NCI-H69 (cell line): ENCODE results near the gene RPH3AL.
"Not testable (repeated sequence)": the region's sequence is repeated elsewhere in the genome, so short reads cannot be mapped to it uniquely, and the experiment has no call there.

Experiments used
- DNase-seq: peaks from one replicate; lab custom pipeline; 2025; lab: John Stamatoyannopoulos, UW

RPH3AL gene

GRCh38 chr17:178292-179065, 174.1 kb downstream of the RPH3AL start:
- peak; percentile 6 for DNase-seq

DNA sequence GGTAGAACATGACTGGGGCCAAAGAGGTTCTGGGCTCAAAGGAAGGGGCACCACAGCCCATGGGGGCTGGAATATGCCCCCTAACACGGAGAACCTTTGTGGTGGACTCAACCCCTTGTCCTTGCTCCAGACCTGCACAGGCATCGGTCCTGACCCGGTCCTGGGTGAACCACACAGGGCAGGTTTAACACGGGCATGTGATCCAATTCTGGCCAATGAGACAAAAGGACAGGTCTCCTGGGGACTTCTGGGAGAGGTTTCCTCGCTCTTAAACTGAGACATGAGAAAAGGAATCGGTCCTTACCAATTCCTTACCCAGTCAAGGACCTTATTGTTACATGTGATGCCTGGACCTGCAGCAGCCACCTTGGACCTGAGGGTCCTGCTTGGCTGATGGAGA, 174.8 kb downstream of the RPH3AL start:
- no peak for DNase-seq

DNA sequence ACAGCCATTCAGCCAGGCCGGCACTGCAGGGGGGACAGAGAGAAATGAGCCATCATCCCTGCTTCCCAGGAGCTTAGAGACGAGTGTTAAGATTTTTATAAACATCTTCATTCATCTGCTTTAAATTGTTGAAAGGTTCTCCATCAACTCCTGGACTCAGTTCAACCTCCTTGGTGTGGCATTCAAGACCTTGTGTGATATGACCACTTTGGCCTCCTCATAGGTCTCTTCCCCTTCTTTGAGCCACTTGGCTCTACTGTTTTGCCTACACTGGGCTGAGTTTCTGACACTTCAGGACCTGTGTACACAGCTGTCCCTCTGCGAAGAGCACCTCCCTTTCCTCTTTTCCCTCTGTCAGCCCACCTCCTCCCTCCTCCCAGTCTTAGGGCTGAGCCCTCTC, 175.5 kb downstream of the RPH3AL start:
- DNase-seq: no peak

DNA sequence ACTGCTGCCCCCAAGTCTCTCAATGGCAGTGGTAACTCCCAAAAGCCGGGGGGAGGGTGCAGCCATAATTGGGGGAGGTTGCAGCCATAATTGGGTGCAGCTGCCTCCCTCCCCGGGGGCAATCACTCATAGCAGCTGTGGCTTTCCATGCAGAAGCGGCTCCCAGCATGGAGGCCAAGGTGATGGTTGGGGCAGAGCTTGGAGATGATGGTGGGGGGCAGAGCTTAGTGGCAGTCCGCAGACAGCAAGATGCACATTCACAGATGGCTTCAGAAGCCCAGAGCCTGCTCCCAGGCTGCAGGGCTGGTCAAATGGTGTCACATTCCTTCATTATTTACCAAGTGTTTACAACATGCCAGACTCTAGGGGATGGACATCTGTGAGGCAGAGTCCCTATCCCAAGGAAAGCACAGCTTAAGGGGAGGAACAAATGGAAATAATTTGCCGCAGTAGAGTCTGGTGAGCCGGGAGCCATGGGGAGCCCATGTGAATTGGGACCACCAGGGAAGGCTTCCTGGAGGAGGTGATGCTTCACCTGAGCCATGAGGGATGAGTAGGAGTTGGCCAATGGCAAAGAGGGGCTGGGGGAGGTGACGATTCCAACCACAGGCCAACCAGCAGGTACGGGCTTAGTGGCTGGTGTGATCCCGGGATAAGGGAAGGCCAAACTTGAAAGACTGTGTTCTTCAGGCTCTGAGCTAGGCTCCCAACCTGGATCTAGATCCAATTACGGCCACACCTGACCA, 179.3 kb downstream of the RPH3AL start:
- DNase-seq: no peak

DNA sequence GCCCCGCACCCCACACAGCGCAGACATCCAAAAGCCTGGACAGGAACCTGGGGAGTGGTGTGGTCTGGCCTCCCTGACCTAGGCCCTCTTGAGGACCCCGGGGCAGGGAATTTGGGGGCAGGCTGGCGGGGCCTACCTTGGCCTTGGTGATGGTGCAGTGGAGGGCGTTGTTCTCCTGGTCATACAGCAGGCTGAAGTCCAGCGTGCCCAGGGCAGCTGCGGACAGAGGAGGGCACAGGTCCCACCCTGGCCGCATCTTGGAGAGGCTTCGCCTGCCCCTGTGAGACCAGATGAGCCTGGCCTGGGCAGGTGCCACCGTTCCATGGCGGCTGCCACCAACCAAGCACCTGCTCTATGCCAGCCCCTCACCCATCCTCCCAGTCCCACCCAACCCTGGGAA, 180.2 kb downstream of the RPH3AL start:
- DNase-seq: no peak

DNA sequence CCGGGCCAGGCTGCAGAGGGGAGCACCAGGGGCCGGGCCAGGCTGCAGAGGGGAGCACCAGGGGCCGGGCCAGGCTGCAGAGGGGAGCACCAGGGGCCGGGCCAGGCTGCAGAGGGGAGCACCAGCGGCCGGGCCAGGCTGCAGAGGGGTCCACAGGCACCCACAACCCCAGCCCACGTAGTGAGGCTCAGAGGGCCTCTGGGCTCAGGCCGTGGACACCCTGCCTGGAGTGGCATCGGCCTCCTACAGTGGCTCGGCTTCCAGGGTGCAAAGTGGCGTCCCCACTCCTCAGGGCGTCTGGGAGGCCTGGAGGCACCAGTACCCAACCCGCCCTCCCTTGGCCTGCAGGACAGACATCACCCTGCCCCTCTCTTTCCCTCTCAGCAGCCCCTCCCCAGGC, 180.7 kb downstream of the RPH3AL start:
- no peak for DNase-seq

DNA sequence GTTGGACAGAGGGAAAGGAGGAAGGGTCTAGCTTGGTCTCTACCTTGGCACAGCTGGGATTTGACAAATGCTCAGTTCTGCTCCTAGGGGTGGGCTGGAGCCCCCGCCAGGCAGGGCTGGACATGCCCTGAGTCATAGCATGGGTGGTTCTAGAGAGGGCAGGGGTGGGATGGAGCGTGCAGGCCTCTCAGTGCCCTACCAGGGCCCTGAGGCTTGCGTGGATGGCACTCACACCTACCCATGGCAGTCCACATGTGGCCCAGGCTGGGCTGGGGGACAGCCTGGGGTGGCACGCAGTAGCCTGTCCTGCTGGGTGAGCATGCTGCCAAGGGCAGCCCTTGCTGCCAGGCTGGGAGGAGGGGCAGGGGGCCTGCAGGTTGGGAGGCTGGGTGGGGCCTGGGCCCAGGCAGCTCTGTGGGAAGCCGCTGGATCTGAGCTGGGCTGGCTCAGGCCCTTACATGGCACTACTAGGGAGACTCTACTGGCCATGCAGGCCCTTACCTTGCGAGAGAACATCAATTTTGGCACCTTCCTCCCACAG, 182.4 kb downstream of the RPH3AL start:
- no peak for DNase-seq

DNA sequence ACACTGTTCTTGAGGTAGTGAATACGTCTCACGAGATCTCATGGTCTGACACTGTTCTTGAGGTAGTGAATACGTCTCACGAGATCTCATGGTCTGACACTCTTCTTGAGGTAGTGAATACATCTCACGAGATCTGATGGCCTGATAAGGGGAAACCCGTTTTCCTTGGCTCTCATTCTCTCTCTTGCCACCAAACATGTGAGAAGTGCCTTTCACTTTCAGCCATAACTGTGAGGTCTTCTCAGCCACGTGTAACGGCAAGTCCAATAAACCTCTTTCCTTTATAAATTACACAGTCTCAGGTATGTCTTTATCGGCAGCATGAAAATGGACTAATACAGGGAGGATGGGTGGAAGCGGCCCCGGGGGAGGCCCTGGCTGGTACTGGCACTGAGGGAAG, 184.0 kb downstream of the RPH3AL start:
- DNase-seq: not testable (repeated sequence)

DNA sequence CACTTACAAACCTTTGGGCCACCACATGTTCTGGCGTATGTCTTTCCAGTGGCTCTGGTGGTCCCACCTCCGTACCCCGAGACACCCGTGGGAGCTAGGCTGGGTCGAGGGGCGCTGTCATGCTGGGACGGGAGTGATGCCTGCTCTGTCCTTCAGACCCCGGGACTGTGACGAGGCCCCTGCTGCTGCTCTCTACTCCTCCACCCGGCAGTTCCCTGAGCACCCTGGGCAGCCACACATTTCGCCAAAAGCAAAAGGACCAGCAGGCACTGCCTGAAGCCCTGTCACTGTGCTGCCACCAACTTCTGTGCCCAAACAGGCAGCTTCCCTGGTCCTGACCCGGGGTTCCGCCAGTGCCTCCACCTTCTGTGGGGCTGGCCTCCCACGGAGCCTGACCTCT, 186.7 kb downstream of the RPH3AL start:
- DNase-seq: no peak

GRCh38 chr17:164303-165235, 188.0 kb downstream of the RPH3AL start:
- no peak for DNase-seq

GRCh38 chr17:163514-164098, 189.0 kb downstream of the RPH3AL start:
- no peak for DNase-seq

DNA sequence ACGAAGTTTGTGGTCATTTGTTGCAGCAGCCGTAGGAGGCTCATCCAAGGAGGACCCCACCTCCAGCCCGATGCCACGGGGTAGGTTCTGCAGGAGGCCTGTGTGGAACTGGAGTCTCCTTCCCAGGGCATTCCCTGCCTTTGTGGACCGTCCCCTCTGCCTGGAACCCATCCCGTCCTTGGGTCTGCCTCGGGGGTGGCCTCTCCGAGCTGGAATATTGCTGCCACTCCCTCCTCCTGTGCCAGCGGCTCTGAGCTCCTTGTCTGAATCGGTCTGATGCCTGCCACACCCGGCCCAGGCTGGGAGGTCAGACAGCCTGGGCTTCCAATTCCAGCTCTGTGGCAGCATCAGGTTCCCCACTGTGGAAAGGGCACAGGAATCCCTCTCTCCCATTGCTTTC, 189.9 kb downstream of the RPH3AL start:
- DNase-seq: no peak
